Epithelial cell of esophagus (primary cell): ENCODE results near the gene TSSK1B.
"Not testable (repeated sequence)": the region's sequence is repeated elsewhere in the genome, so short reads cannot be mapped to it uniquely, and the experiment has no call there.

Experiments
- DNase-seq: peaks from one replicate; pipeline ENCODE4 v3.0.0; 2010; ENCODE audit warnings: low read depth
- H3K4me3 ChIP-seq: 2 replicates; pipeline ENCODE4 v1.5.1; 2011; ENCODE audit warnings: mild to moderate bottlenecking, low read length, control low read depth
- TF ChIP-seq, protein P1 (sequence below): IDR thresholded peaks from 2 replicates; pipeline ENCODE4 v1.5.1; 2011; ENCODE audit warnings: low read depth, mild to moderate bottlenecking, low read length, control low read depth, inconsistent platforms; ENCODE audit not compliant: insufficient read depth; ENCODE audit errors: missing control alignments

The TSSK1B gene

DNA sequence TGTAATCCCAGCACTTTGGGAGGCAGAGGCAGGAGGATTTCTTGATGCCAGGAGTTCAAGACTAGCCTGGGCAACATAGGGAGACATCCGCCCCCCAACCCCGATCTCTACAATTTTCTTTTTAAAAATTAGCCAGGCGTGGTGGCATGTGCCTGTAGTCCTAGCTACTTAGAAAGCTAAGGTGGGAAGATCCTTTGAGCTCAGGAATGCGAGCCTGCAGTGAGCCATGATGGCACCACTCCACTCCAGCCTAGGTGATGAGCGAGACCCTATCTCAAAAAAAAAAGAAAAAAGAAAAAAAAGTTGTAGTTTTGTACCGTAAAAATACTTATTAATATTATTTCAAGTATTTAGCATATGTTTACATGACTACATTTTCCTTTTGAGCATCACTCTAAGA is 29.3 kb downstream of the TSSK1B start:
- TF ChIP-seq, protein P1, sequence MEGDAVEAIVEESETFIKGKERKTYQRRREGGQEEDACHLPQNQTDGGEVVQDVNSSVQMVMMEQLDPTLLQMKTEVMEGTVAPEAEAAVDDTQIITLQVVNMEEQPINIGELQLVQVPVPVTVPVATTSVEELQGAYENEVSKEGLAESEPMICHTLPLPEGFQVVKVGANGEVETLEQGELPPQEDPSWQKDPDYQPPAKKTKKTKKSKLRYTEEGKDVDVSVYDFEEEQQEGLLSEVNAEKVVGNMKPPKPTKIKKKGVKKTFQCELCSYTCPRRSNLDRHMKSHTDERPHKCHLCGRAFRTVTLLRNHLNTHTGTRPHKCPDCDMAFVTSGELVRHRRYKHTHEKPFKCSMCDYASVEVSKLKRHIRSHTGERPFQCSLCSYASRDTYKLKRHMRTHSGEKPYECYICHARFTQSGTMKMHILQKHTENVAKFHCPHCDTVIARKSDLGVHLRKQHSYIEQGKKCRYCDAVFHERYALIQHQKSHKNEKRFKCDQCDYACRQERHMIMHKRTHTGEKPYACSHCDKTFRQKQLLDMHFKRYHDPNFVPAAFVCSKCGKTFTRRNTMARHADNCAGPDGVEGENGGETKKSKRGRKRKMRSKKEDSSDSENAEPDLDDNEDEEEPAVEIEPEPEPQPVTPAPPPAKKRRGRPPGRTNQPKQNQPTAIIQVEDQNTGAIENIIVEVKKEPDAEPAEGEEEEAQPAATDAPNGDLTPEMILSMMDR = no peak
- no peak overlapping the region for H3K4me3 ChIP-seq
- DNase-seq = no peak

GRCh38 chr5:113404269-113404668 is 30.5 kb downstream of the TSSK1B start:
- no peak for DNase-seq
- no peak overlapping the region for H3K4me3 ChIP-seq
- TF ChIP-seq, protein P1 = no peak

GRCh38 chr5:113397986-113398385 is 36.8 kb downstream of the TSSK1B start:
- DNase-seq, H3K4me3 ChIP-seq: not testable (repeated sequence)

GRCh38 chr5:113397046-113397445 is 37.7 kb downstream of the TSSK1B start:
- no peak overlapping the region for H3K4me3 ChIP-seq
- DNase-seq = peak; percentile 11
- TF ChIP-seq, protein P1 = no peak

DNA sequence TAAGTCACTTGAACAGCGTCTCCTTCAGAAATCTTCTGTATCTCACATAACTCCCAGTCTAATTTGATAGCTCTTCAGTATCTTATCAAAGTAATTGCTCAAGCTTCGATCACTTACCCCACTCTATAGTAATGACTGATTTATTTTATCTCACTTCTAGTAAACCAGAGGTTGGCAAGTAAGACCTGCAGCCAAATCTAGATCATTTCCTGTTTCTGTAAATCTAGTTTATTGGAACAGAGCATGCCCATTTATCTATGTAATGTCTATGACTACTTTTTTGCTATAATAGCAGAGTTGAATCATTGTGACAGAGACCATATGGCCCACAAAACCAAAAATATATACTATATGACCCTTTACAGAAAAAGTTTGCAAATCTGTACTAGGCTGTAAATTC is 40.1 kb downstream of the TSSK1B start:
- TF ChIP-seq, protein P1 = no peak
- H3K4me3 ChIP-seq = no peak overlapping the region
- no peak for DNase-seq

DNA sequence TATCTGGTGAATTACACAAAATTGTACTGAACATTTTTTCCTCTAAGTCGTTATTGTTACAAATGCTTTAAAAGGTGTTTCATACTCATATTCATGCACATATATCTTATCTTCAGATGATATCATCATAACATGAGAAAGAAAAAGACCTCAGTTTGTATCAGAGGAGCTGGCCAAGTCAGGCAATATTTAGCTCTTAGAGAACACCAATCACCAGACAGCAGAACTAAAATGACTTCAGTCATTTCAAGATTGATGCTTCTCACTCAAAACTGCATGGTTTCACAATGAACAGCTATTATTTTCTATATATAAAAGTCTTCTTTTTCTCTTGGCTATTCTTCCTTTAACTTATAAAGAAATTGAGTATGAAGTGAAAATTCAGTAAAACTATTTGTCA is 44.6 kb downstream of the TSSK1B start:
- TF ChIP-seq, protein P1 = no peak
- no peak overlapping the region for H3K4me3 ChIP-seq
- DNase-seq = no peak

- TF ChIP-seq, protein P1 = no peak
- no peak for DNase-seq
Measured at GRCh38 chr5:113389116-113389515, 45.7 kb downstream of the TSSK1B start.

DNA sequence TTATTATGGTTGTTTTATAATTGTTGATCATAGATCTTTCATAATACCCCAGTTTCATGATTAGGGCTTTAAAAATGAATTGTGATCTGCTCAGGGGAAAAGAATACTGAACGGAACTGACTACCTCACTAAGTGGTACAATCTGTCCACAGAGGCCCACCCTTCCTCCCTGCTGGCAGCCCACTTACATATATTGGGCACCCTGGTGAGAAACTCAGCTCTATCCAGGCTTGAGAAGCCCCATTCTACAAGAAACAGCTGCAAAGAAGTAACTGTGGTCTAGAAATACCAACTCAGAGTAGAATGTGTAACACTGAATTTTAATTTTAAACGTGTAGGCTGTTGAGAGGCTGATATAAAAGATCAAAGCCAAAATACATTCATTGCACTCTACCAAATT is 46.9 kb downstream of the TSSK1B start:
- no peak for DNase-seq
- H3K4me3 ChIP-seq = no peak overlapping the region
- TF ChIP-seq, protein P1 = no peak

More at GRCh38 chr5:113389116-113389515, 45.7 kb downstream of the TSSK1B start:
- no peak overlapping the region for H3K4me3 ChIP-seq
